ENCODE results near the gene OR8B12.
"Not testable (repeated sequence)": the region's sequence is repeated elsewhere in the genome, so short reads cannot be mapped to it uniquely, and the experiment has no call there.

The OR8B12 gene

DNA sequence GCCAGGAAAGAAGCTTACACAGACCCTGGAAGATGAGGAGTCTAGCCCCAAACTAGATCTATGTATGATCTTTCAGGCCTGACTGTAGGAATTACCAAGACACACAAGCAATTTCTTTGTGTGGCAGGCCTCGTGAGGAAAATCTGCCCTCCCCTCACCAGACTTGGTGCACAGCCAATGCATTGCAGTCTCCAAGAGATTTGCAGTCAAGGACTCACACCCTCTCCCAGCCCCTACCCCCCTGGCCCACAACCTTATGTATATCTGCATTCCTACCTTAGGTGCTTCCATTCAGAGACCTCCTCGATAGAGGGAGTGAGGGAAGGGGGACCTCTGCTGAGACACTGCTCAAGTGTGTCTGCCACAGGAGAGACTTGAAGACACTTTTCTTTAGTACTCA lies 9.8 kb downstream of the OR8B12 start:
- no peak for DNase-seq (ENCODE audit: low read depth in 2 of 3, low spot score in 1 of 3)

DNA sequence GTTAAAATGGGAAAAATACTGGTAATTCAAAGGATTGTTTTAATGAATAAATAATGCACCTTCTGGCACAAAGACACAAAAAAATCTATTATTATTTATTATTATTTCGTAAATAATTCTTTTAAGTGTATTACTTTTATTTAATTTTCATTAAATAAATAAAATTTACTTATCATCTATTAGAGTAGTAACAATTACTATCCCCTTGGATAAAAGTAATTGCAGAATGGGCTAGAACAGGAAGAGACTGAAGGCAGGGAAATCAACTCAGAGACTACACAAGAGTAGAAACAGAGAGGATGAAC lies 23.0 kb downstream of the OR8B12 start:
- no peak for DNase-seq (ENCODE audit: low read depth in 2 of 3, low spot score in 1 of 3)

DNA sequence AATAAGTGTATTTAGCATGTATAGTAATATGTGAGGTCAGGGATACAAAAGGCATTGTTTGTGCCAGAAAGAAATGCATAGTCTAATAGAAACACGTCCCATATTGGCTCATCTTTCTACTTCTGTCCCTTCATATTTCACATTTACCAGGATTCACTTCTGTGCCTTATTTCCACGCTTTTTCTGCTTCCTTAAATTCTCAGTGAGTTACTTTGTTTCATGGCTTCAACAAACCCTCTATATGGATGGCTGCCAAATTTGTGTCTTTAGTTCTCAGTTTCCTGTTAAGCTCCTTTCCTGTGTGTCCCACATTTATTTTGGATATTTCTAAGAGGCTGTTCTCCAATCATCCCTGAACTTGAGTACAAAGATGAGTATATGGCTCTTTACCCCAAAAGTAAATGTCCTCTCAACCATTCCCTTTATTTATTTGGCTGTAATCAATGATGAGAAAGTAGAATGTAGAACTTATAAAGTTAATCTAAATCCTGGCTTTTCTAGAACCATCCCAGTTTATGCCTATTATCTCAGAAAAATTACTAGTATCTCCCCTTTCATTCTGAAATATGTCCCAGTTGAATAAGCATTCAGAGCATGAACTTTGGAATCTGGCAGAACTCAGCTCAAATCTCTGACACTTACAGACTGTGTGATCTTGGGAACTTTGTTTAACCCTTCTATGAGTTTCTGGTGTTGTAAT lies 23.5 kb downstream of the OR8B12 start:
- no peak for DNase-seq (ENCODE audit: low read depth in 2 of 3, low spot score in 1 of 3)

DNA sequence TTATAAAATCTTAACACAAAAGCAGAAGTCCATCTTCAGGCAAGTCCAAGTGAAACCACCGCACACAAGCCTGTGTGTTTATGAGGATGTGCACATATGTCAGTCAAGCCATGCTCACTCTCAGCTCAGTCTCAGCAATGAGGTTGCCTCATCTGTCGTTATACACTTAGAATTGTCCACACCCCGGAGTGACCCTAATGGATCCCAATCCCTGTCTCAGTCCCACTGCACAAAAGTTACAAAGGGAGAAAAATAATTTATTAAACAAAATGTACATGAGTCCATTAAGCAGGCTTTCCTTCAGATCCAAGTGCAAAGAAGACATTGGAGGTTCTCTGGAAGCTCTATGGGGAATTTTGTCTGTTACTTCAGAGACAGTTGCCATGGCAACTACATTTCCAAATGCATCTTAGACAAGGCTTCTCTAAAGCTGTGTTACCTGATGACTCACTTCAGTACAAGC lies 24.4 kb downstream of the OR8B12 start:
- DNase-seq (ENCODE audit: low read depth in 2 of 3, low spot score in 1 of 3), result no peak

DNA sequence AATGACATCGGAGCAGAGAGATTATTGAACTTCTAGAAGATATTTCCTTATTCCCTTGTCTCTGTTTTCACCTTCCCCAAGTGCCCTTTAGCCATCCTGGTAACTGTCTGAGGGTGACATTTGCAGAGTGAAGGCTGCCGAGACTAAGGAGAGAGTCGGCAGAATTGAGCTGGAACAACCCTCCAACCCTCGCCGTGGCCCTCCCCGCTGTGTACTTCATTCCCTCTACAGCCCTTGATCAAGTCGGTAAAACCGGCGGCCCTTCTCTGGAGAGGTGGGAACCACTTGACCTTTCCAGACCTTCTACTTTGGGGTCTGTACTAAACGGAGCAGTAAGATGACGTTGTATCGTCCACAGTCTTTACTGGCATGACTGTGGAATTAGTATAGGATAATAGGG lies 26.1 kb downstream of the OR8B12 start:
- DNase-seq (ENCODE audit: low read depth in 2 of 3, low spot score in 1 of 3), result no peak

DNA sequence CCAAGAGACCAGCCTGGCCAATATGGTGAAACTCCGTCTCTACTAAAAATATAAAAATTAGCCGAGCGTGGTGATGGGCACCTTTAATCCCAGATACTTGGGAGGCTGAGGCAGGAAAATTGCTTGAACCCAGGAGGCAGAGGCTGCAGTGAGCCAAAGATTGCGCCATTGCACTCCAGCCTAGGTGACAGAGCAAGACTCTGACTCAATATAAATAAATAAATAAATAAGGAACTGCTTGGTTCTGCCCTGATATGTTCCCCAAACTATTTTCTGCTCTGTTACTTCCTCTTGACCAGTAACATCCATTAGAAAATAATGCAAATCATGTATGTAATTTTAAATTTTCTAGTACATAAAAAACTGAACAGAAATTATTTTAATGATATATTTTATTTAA lies 28.8 kb downstream of the OR8B12 start:
- DNase-seq (ENCODE audit: low read depth in 2 of 3, low spot score in 1 of 3), result not testable (repeated sequence)

DNA sequence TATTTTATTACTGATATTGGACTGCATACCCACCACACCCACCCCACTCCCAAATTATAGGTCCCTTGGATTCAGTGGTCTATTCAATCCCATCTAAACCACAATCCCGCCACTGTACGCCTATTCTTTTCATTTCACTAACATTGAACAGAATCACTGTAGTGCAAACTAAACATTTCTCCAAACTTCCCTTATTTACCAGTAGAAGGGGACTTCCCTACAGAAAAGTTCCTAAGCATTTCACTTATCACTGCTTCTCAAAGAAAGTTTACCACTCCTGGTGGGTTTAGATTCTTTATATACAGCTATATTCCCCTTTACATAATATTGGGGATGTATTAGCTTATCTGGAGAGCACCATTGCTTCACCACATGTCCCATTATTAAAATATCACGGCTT lies 29.3 kb downstream of the OR8B12 start:
- no peak for DNase-seq (ENCODE audit: low read depth in 2 of 3, low spot score in 1 of 3)

DNA sequence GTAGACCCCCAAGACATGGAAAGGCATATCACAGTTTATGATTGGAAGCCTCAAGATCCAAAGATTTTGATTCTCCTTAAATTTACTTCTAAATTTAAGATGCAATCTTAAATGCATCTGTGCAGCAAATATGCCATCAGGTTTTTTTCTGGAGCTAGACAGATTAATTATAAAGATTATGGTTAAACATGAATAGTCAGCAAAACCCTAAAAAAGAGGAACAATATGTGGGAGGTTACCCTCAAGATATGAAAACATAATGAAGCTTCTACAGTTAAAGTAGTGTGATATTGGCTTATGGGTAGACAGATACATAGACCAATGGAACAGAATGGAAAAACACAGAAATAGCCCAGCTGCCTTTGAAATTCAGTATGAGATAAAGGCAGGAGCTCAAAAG lies 31.7 kb downstream of the OR8B12 start:
- no peak for DNase-seq (ENCODE audit: low read depth in 2 of 3, low spot score in 1 of 3)

DNA sequence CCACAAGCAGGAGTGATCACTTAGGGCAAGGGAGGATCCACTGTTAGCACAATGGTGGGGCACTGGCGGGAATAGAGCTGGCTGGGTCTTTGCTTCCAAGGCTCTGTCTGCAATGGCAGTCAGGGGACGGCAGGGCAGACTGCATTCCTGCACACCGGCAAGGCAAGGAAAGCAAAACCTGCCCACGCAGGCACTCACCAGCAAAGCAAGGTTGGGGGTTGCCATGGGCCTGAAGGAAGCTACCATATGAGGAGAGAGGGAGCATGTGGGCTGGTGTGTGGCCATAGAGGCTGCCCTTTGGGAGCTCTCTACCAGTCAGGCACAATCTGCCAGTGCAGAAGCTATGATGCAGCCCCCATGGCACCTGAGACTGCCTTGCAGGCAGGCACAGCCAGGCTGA lies 33.2 kb downstream of the OR8B12 start:
- no peak for DNase-seq (ENCODE audit: low read depth in 2 of 3, low spot score in 1 of 3)

DNA sequence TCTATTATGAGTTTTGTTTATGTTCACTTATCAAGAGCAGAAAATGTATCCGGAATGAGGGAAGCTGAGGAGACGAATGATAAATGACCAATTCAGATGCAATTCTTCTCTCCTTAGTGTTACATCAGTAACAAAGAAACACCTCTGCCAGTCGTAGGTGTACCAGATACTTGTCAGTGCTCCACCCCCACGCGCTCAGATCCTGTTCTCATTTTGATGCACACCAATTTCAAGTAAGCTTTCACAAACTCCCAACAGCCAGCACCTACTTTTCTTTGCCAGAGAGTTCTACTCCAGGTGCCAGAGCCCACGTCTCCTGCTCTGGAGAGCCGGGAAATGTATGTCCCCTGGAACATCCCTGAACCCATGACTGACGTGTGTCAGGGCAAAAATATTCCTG lies 43.7 kb downstream of the OR8B12 start:
- no peak for DNase-seq (ENCODE audit: low read depth in 2 of 3, low spot score in 1 of 3)

DNA sequence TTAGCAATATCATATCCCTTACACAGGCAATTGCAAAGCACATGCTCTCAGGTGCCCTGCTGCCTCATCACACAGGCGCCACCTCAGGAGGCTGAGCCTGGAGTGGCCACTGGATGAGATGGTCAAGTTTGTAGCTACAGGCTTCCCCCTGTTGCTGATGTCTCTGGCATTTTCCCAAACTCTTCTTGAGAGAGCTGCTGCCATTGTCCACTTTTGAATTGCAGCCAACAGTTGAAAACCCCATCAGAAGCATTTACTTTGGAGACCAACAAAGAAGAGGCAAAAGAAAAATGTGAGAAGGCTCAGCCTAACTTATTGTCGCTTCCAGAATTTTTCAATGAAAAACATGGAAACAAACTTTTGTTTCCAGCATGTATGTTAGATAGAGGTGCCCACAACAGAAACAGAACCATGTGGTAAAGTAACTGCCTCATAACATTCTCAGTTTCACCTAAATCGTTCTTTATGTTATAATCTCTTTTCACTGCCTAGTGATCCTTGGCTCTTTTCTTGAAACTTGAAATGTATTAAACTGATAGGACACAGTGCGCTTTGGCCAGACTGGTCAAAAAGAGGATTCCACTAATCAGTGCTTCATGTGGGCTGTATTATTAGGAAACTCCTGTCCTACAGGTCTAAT lies 50.3 kb downstream of the OR8B12 start:
- DNase-seq (ENCODE audit: low read depth in 2 of 3, low spot score in 1 of 3), result no peak
